HG03558 (cell line): ENCODE results near the gene PRKAA2.
"Not testable (repeated sequence)": the region's sequence is repeated elsewhere in the genome, so short reads cannot be mapped to it uniquely, and the experiment has no call there.

Experiments used
- ATAC-seq: cut with Tn5 transposase; IDR thresholded peaks from one replicate; pipeline ENCODE4 v1.9.1; 2021; ENCODE audit warnings: moderate number of reproducible peaks; ENCODE audit not compliant: unreplicated experiment; ENCODE audit errors: extremely low read depth

Gene PRKAA2

DNA sequence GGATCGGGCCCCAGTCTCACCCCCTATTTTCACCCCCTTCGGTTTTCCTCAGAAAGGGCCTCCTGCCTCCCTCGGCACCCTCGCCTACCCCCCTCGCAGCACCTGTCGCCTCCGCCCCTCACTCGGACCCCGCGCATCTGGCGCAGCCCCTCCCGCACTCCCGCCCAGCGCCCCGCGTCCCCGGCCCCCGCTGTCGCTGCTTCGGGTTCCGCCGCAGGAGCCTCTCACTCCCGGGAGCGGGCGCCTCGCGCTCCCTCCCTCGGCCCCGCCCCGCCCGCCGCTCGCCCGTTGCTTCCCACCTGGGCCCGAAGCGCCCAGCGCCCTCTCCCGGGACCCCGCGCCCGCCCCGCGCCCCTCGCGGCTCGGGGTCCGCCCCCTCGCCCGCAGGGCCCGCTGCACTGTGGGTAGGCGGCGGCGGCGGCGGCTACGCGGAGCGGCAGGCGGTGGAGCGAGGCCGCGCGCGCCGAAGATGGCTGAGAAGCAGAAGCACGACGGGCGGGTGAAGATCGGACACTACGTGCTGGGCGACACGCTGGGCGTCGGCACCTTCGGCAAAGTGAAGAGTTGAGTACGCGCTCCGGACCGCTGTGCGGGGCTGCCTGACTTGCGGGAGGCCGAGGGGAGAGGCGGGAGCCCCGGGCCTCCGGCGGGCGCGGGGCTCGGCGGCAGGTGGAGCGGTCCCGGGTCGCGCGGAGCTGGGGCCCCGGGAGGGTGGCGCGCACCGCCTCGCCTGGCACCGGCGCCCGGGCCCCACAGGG, at the start of gene PRKAA2:
Gene PRKAA2 (plus strand): TSS at position 396 of the 758 bp plus-strand sequence. CDS start 74 bp downstream, at position 470.
- ATAC-seq = no peak

DNA sequence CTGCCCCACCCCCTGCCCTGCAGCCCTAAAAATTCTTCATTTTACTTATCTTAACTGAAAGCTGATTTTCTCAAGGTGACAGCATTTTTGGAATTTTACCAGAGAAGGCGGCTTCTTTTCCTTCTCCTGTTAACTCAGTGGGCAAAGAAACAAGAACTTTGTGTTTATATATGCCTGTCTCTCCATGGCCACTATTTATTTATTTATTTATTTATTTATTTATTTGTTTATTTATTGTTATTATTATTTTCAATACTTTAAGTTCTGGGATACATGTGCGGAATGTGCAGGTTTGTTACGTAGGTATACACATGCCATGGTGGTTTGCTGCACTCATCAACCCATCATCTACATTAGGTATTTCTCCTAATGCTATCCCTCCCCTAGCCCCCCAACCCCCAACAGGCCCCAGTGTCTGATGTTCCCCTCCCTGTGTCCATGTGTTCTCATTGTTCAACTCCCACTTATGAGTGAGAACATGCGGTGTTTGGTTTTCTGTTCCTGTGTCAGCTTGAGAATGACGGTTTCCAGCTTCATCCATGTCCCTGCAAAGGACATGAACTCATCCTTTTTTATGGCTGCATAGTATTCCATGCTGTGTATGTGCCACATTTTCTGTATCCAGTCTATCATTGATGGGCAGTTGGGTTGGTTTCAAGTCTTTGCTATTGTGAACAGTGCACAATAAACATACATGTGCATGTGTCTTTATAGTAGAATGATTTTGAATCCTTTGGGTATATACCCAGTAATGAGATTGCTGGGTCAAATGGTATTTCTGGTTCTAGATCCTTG, 49.5 kb upstream of the PRKAA2 start:
- ATAC-seq = not testable (repeated sequence)

DNA sequence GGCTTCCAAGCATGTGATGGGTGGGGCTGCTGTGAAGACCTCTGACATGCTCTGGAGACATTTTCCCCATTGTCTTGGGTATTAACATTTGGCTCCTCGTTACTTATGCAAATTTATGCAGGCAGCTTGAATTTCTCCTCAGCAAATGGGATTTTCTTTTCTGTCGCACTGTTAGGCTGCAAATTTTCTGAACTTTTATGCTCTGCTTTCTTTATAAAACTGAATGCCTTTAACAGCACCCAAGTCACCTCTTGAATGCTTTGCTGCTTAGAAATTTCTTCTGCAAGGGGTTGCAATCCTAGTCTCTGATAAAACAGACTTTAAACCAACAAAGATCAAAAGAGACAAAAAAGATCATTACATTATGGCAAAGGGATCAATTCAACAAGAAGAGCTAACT, 35.0 kb upstream of the PRKAA2 start:
- not testable (repeated sequence) for ATAC-seq

DNA sequence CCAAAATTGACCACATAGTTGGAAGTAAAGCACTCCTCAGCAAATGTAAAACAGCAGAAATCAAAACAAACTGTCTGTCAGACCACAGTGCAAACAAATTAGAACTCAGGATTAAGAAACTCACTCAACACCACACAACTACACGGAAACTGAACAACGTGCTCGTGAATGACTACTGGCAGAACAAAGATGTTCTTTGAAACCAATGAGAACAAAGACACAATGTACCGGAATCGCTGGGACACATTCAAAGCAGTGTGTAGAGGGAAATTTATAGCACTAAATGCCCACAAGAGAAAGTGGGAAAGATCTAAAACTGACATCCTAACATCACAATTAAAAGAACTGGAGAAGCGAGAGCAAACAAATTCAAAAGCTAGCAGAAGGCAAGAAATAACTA, 34.3 kb upstream of the PRKAA2 start:
- not testable (repeated sequence) for ATAC-seq

DNA sequence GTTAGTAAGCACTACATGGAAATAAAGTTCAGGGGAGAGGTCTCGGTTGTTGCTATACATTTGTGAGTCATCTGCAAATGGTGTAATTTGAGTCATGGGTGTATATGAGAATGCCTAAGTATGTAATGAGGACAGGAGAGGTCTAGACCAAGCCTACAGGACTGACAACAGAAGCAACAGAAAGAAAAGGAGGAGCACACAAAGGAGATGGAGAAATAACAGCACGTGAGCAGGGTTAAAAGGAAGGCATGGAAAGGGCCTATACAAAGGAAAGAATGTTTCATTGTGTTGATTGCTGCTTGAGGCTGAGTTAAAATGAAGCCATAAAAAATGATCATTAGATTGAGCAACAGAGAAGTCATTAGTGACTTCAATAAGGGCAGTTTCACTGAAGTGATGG, 28.0 kb upstream of the PRKAA2 start:
- no peak for ATAC-seq

DNA sequence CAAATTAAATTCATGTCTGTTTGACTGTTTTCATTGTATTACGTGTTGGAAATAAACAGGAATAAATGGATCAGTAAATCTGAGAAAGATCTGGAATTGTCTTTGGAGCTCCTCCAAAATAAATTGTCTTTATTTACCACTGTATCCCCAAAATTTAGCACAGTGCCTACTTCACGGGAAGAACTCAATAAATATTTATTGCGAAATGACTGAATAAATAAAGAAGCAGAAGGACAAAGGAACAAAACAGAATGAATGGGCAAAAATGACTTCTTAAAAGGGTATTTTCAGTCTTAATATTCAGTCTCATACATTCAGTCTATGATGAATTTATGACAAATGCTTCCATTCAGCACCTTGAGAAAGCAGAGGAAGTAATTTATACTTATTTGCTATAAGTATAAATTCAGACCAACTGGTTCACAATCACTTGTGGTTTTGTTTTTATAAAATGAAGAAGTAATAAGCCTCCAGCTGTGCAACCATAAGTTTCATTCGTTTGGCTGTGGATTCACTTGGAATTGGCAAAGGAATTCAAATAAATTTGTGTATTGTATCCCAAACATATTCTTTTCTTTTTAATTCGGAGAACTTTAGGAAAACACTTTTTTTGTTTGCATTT, 19.2 kb upstream of the PRKAA2 start:
- no peak for ATAC-seq

DNA sequence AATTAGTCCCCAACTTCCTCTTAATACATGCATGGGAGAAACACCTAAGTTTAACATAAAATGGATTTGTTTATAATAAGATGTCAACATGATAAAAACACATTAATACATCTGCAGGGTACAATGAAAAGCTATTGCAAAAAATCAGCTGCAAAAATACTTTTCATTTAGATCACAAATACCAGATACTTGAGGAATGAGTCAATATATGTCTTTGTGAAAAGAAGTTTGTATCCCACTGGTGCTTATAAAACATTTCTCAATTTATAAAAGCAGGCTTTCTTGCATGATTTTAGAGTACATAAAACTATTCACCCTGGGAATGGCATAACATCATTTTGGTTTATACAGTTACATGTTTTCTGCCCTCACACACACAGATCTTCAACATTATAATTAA, 18.6 kb upstream of the PRKAA2 start:
- ATAC-seq = no peak

DNA sequence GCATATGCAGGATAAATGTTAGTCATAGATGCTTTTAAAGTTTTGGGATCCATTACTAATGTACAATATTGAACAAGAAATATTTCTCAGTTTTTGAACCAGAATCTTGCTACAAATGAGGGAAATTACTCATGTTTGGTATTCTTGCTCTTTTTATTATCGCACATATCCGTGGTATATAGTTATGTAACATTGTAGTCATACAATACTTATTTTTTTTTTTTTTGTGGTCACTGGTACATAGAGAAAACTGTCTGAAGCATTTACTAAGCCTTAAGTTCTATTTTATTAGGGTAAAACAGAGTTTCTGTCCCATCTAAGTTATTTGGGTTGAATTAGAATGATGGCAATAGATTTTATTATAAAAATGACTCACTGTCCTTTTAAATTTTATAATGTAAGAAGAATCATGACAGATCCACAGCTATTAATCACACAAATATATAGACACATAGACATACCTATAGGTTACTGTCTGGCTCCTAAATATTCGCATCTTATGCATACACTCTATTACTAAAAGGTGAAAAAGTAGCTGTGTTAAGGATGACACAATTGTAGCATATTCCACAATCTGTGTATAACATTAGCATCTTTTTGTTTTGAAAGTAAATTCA, 18.0 kb upstream of the PRKAA2 start:
- no peak for ATAC-seq

DNA sequence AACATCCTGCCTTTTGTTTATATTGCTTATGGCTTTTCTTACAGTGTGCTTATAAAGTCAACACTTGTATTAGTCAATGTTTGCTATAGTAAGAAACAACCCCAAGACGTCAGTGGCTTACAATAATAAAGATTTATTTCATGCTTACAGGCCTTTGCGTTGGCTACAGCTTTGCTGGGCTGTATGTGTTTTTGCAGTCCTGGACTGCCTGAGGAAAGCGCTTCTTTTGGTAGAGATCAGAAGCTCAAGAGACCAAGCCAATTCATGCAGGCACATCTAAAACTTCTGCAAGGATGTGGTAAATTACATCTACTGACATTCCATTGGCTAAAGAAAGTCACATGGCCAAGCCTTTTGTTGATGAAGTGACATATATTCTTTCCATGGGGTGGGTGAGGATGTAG, 17.5 kb upstream of the PRKAA2 start:
- ATAC-seq = no peak

DNA sequence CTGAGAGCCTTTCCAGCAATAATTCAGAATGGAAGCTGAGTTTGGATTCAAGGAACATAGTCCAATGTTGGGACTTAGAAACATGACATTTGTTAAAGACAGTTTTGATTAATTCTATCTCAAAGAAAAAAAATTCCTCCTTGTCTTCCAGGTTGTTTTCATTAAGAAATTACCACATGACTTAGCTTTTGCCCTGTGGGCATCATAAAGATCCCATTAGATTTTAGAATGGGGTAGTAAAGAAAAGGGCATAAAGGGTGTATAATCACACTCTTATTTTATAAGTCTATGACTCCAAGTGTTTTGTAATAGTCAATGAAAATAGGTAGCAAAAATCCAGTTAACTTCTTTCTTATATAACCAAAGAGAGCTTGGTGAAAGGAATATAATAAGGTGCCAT, 14.3 kb upstream of the PRKAA2 start:
- no peak for ATAC-seq

DNA sequence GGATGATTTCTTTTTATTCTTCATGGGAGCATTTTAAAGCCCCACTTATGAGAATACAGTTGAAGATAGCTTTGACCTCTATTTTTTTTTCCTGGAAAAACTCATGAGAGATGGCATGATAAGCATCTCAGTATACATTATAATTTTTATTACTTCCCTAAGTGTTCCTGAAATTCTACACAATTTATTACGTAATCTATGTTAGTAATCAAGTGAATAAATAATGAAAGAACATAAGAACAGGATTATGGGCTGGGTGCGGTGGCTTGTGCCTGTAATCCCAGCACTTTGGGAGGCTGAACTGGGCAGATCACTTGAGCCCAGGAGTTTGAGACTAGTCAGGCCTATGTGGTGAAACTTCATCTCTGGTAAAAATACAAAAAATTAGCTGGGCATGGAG, 13.2 kb upstream of the PRKAA2 start:
- no peak for ATAC-seq

DNA sequence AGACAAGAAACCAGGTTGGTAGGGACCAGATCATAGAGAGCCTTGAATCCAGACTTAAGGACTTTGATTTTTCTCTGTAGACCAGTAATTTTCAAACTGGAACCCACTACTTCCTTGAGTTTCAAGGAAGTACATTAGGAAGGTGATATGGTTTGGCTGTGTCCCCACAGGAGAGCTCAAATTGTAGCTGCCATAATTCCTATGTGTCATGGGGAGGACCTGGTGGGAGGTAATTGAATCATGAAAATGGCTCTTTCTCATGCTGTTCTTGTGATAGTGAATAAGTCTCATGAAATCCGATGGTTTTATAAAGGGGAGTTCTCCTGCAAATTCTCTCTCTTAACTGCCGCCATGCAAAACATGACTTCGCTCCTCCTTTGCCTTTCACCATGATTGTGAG, 10.1 kb upstream of the PRKAA2 start:
- ATAC-seq = no peak

DNA sequence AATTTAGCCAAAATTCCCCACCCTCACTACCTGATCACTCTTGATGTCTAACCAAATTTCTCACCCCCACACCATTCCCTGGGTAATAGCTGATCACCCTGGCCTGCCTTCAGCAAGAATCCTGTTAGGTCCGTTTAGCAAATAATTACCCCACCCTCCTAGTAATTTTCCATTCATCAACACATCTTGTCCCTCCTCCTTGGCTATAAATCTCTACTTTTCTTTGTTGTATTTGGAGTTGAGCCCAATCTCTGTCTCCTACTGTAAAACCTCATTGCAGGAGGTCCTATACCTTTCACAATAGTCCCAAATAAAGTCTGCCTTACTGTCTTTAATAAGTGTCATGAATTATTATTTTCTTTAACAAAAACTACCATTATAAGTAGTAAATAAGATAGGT, 6.9 kb upstream of the PRKAA2 start:
- no peak for ATAC-seq

DNA sequence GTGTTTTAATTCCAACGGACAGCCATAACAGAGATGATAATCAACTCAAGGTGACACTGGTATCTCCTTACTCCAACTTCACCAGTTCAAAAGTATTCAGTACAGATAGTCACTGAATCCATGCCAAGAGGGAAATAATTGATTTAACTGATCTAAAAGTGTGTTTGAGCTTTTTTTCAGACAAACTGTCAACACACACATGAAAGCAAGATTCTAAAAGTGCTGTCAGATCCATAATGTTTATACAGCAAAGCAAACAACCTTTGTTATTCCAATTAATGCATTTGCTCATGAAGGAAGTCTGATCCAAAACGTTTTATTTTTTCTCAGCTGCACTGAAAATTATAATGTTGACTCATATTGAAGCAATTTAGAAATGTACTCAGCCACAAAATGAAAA, 5.9 kb upstream of the PRKAA2 start:
- no peak for ATAC-seq

DNA sequence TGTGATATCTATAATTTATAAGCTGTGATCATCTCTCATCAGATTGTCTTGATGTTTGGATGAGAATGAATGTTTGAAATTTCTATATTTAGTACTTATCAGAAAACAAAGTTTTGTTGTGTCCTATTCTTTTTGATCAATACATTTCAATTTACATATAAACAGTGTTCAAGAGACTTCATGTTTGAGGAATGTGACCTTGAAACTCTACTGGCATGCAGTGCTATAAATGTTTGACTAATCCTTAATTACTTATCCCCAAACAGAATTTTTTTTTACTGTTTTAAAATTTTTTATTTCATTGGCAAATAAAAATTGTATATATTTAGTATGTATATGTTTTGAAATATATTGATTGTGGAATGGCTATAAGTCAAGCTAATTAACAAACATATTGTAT, 1.5 kb upstream of the PRKAA2 start:
- ATAC-seq = no peak

DNA sequence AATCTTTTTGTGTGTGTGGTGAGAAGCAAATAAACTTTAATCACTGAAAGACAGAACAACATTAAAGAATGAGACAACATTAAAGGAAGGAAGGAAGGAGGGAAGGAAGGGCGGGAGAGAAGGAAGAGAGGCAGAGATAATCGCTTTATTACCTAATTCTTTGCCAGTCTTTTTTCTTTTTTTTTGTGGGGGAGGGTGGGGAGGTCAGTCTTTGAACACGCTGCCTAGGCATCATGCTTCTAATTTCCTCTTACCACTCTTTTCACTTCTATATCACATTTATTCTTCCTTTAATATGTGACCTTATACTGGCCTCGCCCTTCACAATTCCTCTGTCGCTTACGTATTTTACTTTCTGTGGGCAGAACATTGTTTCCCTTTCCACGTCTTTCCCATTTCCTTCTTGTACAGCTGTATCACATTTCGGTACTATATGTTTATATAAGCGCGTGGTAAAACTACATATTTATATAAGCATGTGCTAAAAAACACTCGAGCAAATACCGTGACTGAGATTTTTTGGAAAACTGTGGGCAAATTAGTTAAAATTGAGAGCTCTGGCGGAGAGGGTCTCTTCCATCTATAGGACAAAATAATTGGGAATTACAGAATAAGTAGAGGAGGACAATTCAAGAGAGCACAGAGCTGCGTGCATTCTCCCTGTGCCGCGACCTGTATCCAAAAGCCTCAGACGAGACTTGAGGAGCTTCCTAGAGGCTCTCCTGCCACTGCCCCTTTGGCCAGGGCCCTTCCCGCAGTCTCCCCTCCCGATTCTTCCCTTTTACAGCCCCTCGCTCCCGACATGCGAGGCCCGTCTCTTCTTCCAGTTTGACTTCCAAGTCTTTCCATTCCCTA, 823 bp upstream of the PRKAA2 start:
- ATAC-seq = no peak

DNA sequence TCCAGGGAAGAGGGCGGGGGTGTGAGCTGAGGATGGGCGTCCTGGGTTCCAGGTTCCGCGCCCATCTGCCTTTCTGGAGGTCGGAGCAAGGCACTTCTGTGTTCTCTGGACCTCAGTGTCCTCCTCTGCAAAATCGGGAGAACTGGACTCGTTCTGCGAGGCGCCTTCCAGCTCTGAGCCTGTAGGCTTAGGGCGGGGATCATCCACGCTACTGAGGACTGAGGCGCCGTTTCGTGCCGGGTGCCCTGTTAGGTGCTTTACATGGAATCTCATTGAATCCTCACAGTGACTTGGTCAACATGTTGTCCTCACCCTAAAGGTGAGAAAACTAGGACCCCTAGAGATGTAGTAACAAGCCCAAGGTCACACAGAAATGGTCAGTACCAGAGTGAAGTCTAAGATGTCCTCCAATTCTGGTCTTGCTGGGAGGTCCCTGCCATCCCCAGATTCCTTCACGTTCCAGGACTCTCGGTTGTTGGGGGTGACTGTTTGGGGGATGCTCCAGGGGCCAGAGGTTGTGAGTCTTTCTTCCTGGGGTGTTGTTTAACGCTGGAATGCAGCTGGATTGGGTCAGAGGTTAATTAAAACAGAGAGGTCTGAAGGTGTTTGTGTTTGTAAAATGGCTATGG, 677 bp downstream of the PRKAA2 start:
- ATAC-seq = no peak

DNA sequence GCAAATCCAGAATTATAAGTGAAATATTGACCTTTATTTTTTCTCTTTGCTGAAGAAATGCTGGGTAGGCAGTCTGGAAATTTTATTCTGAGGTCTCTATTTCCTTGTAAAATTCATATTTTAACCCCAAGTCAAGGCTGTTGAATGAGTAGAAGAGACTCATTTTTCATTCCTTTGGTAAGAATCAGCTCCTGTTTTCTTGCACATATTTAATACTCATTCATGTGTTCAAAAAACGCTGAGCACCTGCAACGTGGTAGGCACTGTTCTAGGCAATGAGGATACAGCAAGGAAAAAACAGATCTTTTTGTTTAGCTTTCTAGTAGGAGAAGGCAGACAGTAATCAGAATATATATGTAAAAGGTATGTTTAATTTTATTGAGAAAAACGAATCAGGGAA, 1.5 kb downstream of the PRKAA2 start:
- no peak for ATAC-seq

DNA sequence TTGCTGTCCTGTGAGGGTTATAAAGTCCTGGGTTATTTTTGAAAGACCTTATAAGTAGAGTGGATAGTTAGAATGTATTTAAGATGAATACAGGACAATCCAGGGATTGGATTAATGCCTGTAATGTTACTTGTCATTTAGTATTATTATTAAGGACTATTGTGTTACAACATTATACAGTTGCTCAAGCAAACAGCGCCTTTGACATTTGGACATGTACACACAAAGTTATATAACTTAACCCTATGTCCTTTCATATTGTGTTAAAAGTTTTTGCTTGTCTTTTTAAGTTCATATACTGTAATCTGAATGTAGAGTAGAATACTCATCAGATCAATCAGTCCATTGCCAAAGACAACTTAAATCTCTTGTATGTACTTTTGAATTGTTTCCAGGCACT, 2.0 kb downstream of the PRKAA2 start:
- no peak for ATAC-seq

DNA sequence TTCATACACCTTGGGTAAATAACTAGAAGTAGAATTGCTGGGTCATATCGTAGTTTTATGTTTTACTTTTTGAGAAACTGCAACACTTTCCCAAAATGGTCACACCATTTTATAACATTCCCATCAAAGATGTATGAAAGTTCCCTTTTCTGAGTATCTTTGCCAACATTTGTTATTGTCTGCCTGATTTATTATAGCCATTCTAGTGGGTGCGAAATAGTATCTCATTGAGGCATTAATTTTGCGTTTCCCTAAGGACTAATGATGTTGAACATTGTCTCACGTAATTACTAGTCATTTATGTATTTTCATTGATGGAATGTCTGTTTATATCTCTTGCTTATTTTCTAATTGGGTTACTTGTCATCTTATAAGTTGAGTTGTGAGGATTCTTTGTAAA, 3.4 kb downstream of the PRKAA2 start:
- ATAC-seq = no peak
